IMR-90 (cell line): ENCODE data around the gene PEX5L. TPM values are rescaled to one million over a fixed set of nuclear protein-coding genes. Genes with fewer than 3 reads are reported as not detected.

ENCODE experiments used
- ATAC-seq: fragments of 200-7000 bp; cut with Tn5 transposase; 2 replicates; pipeline ENCODE4 v1.9.1; 2020; ENCODE audit warnings: low read depth, mild to moderate bottlenecking, moderate library complexity
- BruUV-seq: library from RNA; stranded (reverse); fragments of 400-500 nt; replicated peaks from 2 replicates; lab custom pipeline; 2021; lab: Mats Ljungman, UMichigan
- CTCF ChIA-PET: fragments of 300-600 bp; formaldehyde crosslinking; extraction: SDS; loops from one replicate; lab custom pipeline; 2021; ENCODE audit warnings: antibody characterized with exemption; lab: Yijun Ruan, JAX
- POLR2A ChIA-PET: fragments of 300-600 bp; sonication (Branson Sonifier 250); formaldehyde crosslinking; loops from one replicate; lab custom pipeline; 2022; ENCODE audit warnings: antibody characterized with exemption; ENCODE audit not compliant: unreplicated experiment; lab: Charles Lee
- DNase-seq: peaks from one replicate; pipeline ENCODE4 v3.0.0; 2013
- H2AFZ ChIP-seq: replicated peaks from 2 replicates; pipeline ENCODE3; 2013; ENCODE audit warnings: low read length, mild to moderate bottlenecking; ENCODE audit not compliant: poor library complexity
- H2AK5ac ChIP-seq: 2 replicates; pipeline ENCODE4 v1.6.1; 2013; ENCODE audit warnings: low read depth, low read length, inconsistent platforms
- H2AK9ac ChIP-seq: replicated peaks from 2 replicates; pipeline ENCODE3; 2013; ENCODE audit warnings: mild to moderate bottlenecking, low read depth, low read length, moderate library complexity; ENCODE audit not compliant: poor library complexity
- H2BK120ac ChIP-seq: 2 replicates; pipeline ENCODE4 v1.6.1; 2013; ENCODE audit warnings: low read depth, low read length, inconsistent platforms
- H2BK15ac ChIP-seq: 3 replicates; pipeline ENCODE4 v1.6.1; 2013; ENCODE audit warnings: low read depth, low read length, inconsistent platforms
- H2BK20ac ChIP-seq: 2 replicates; pipeline ENCODE4 v1.6.1; 2013; ENCODE audit warnings: low read depth, mild to moderate bottlenecking, inconsistent platforms, low read length, moderate library complexity
- H2BK5ac ChIP-seq: 2 replicates; pipeline ENCODE4 v1.6.1; 2013; ENCODE audit warnings: mild to moderate bottlenecking, low read depth, low read length, inconsistent platforms; ENCODE audit not compliant: poor library complexity, severe bottlenecking
- H3K14ac ChIP-seq: replicated peaks from 2 replicates; pipeline ENCODE4 v1.6.1; 2013; ENCODE audit warnings: low read depth, low read length, inconsistent platforms
- H3K18ac ChIP-seq: 2 replicates; pipeline ENCODE4 v1.6.1; 2013; ENCODE audit warnings: low read depth, low read length, control low read depth
- H3K23ac ChIP-seq: 2 replicates; pipeline ENCODE4 v1.6.1; 2013; ENCODE audit warnings: low read depth, low read length, inconsistent platforms
- H3K27ac ChIP-seq: 2 replicates; pipeline ENCODE4 v1.5.1; 2013; ENCODE audit warnings: mild to moderate bottlenecking, control low read depth, low read length; ENCODE audit not compliant: insufficient read depth
- H3K27me3 ChIP-seq: 2 replicates; pipeline ENCODE4 v1.6.1; 2013; ENCODE audit warnings: low read length; ENCODE audit not compliant: control insufficient read depth, insufficient read depth
- H3K36me3 ChIP-seq: 2 replicates; pipeline ENCODE4 v1.6.1; 2013; ENCODE audit warnings: low read length, mixed read lengths; ENCODE audit not compliant: control insufficient read depth, insufficient read depth
- H3K4ac ChIP-seq: 2 replicates; pipeline ENCODE4 v1.6.1; 2013; ENCODE audit warnings: low read depth, low read length, inconsistent platforms
- H3K4me1 ChIP-seq: 2 replicates; pipeline ENCODE4 v1.6.1; 2013; ENCODE audit warnings: low read length, mixed read lengths; ENCODE audit not compliant: control insufficient read depth, insufficient read depth
- H3K4me2 ChIP-seq: 2 replicates; pipeline ENCODE4 v1.6.1; 2013; ENCODE audit warnings: low read depth, mild to moderate bottlenecking, control low read depth, low read length, moderate library complexity
- H3K4me3 ChIP-seq: 2 replicates; pipeline ENCODE4 v1.5.1; 2013; ENCODE audit warnings: low read depth, mild to moderate bottlenecking, control low read depth, low read length, moderate library complexity; ENCODE audit not compliant: insufficient read depth
- H3K56ac ChIP-seq: 2 replicates; pipeline ENCODE4 v1.6.1; 2013; ENCODE audit warnings: low read length, inconsistent platforms; ENCODE audit not compliant: insufficient read depth; ENCODE audit errors: extremely low read depth
- H3K79me1 ChIP-seq, 2 experiments: 2 replicates each; pipeline ENCODE4 v1.6.1; 2013; ENCODE audit warnings: low read length in 2 of 2, inconsistent platforms in 1 of 2, low read depth in 1 of 2
- H3K9ac ChIP-seq: 2 replicates; pipeline ENCODE4 v1.6.1; 2013; ENCODE audit warnings: low read depth, low read length, control low read depth
- H3K9me1 ChIP-seq: 2 replicates; pipeline ENCODE4 v1.6.1; 2013; ENCODE audit warnings: low read length, inconsistent platforms; ENCODE audit not compliant: insufficient read depth
- H3K9me3 ChIP-seq: 2 replicates; pipeline ENCODE4 v1.6.1; 2013; ENCODE audit warnings: low read length; ENCODE audit not compliant: control insufficient read depth, insufficient read depth
- H4K20me1 ChIP-seq: 2 replicates; pipeline ENCODE4 v1.6.1; 2013; ENCODE audit warnings: low read length, inconsistent platforms; ENCODE audit not compliant: insufficient read depth
- H4K5ac ChIP-seq: 2 replicates; pipeline ENCODE4 v1.6.1; 2013; ENCODE audit warnings: mild to moderate bottlenecking, low read depth, low read length, control low read depth
- H4K8ac ChIP-seq, 2 experiments: 2 replicates each; pipeline ENCODE4 v1.6.1; 2013; ENCODE audit warnings: low read depth in 2 of 2, low read length in 2 of 2, control low read depth in 1 of 2, inconsistent platforms in 1 of 2
- H4K91ac ChIP-seq: 2 replicates; pipeline ENCODE4 v1.6.1; 2013; ENCODE audit warnings: low read depth, low read length, inconsistent platforms; ENCODE audit not compliant: insufficient read depth
- BHLHE40 ChIP-seq: fragments of 150-350 bp; IDR thresholded peaks from 2 replicates; pipeline ENCODE4 v1.6.1; 2016; ENCODE audit warnings: mild to moderate bottlenecking, low read depth, low read length
- CEBPB ChIP-seq: IDR thresholded peaks from 2 replicates; pipeline ENCODE4 v1.6.1; 2012; ENCODE audit warnings: low read depth, low read length, improper control_type of control experiment
- CHD1 ChIP-seq: IDR thresholded peaks from 2 replicates; pipeline ENCODE4 v1.6.1; 2012; ENCODE audit warnings: low read depth, low read length, improper control_type of control experiment
- ELK1 ChIP-seq: fragments of 150-350 bp; IDR thresholded peaks from 2 replicates; pipeline ENCODE4 v1.6.1; 2016; ENCODE audit warnings: low read depth, mild to moderate bottlenecking, low read length, moderate library complexity, borderline replicate concordance
- FOS ChIP-seq: fragments of 150-350 bp; IDR thresholded peaks from 2 replicates; pipeline ENCODE4 v1.6.1; 2016; ENCODE audit warnings: low read depth, low read length
- MAFK ChIP-seq: IDR thresholded peaks from 2 replicates; pipeline ENCODE4 v1.6.1; 2012; ENCODE audit warnings: low read depth, low read length, improper control_type of control experiment
- MAZ ChIP-seq: IDR thresholded peaks from 2 replicates; pipeline ENCODE4 v1.6.1; 2012; ENCODE audit warnings: low read depth, mild to moderate bottlenecking, low read length, improper control_type of control experiment, moderate library complexity, borderline replicate concordance
- MXI1 ChIP-seq: IDR thresholded peaks from 2 replicates; pipeline ENCODE4 v1.6.1; 2012; ENCODE audit warnings: low read depth, mild to moderate bottlenecking, low read length, moderate library complexity, borderline replicate concordance
- NFE2L2 ChIP-seq: fragments of 150-350 bp; IDR thresholded peaks from 2 replicates; pipeline ENCODE4 v1.6.1; 2016; ENCODE audit warnings: low read depth, mild to moderate bottlenecking, low read length
- POLR2A ChIP-seq: IDR thresholded peaks from 2 replicates; pipeline ENCODE4 v1.6.1; 2012; ENCODE audit warnings: mild to moderate bottlenecking, low read depth, low read length
- RAD21 ChIP-seq: IDR thresholded peaks from 2 replicates; pipeline ENCODE4 v1.6.1; 2012; ENCODE audit warnings: low read length, improper control_type of control experiment
- RCOR1 ChIP-seq: IDR thresholded peaks from 2 replicates; pipeline ENCODE4 v1.6.1; 2012; ENCODE audit warnings: mild to moderate bottlenecking, low read length, improper control_type of control experiment; ENCODE audit not compliant: insufficient replicate concordance
- RFX5 ChIP-seq: IDR thresholded peaks from 2 replicates; pipeline ENCODE4 v1.8.0; 2012; ENCODE audit warnings: low read depth, mild to moderate bottlenecking, low read length, moderate library complexity
- SMC3 ChIP-seq: fragments of 150-350 bp; IDR thresholded peaks from 2 replicates; pipeline ENCODE4 v1.6.1; 2016; ENCODE audit warnings: low read depth, mild to moderate bottlenecking, antibody characterized with exemption, low read length, moderate library complexity
- WGBS, 2 experiments: methylation state at CpG; one replicate each; pipeline versions ENCODE4 v1.1.5 to v1.1.7; 2013; ENCODE audit warnings: missing lambda C conversion rate in 2 of 2; ENCODE audit not compliant: insufficient read length in 1 of 2; ENCODE audit errors: extremely low coverage in 2 of 2; 5-methylcytosine and 5-hydroxymethylcytosine counted together
- dilution Hi-C: fragments of 300-500 bp; cut with HindIII; formaldehyde crosslinking; loops from one replicate; pipeline ENCODE4 v1.14.3; 2018; ENCODE audit warnings: low sequenced_read_pairs; ENCODE audit not compliant: unreplicated experiment
- in situ Hi-C: fragments of 300-500 bp; cut with MboI; formaldehyde crosslinking; loops from 3 replicates; pipeline ENCODE4 v1.14.3; 2019; ENCODE audit warnings: low sequenced_read_pairs, inconsistent platforms, mixed read lengths
- intact Hi-C: fragments of 100-400 bp; cut with micrococcal nuclease; formaldehyde crosslinking; loops from 2 replicates; pipeline ENCODE4 v1.10.0; 2022
- polyA plus RNA-seq, 3 experiments: library from polyadenylated mRNA; depleted of rRNA; stranded (reverse); fragments of >200 nt; gene quantifications; 2 replicates each; pipeline ENCODE4 v1.2.3, GENCODE V29; 2012; ENCODE audit warnings: low replicate concordance in 1 of 3
- total RNA-seq: library from RNA; depleted of rRNA; stranded (reverse); fragments of >200 nt; gene quantifications from 2 replicates; pipeline ENCODE4 v1.2.3, GENCODE V29; 2012
- TF ChIP-seq, protein P1 (sequence below): conservative IDR thresholded peaks from 2 replicates; pipeline ENCODE4 v1.5.1; 2012; ENCODE audit warnings: mild to moderate bottlenecking, low read depth, low read length, improper control_type of control experiment
- TF ChIP-seq, protein P2 (sequence below): fragments of 150-350 bp; IDR thresholded peaks from 2 replicates; pipeline ENCODE4 v1.6.1; 2017; ENCODE audit warnings: mild to moderate bottlenecking, antibody characterized with exemption, low read length, low read depth

The PEX5L gene
- total and polyA plus RNA-seq, 2 of the 4 experiments (the other 2 are of a cell fraction), result not detected

DNA sequence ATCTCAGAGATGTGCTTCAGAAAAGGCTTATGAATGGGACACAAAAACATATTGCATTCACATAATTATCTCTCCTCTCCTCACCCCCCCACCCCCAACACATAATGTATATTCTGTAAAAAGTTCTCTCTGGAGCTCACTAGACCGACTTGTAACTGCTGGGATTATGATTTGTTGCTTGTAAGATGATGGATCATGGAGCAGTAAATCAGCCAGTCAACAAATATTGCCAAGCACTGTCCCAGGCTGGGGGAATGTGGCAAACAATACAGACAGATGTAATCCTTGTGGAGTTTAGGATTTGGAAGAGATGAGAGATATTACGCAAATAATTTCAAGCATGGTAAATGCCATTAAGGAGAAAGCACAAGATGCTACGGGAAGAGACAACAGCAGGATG, 114.8 kb downstream of the PEX5L start:
- Histone ChIP-seq H3K9me3 (no peaks in the 10 kb centered on the region), H2AK5ac (no peak overlapping the region), H4K20me1 (no peaks in the 10 kb centered on the region), H3K4me1 (no peaks in the 10 kb centered on the region), H2BK5ac (no peak overlapping the region), H3K56ac (no peak overlapping the region), H3K4me3 (no peak overlapping the region), H3K14ac (no peak overlapping the region), H2BK120ac (no peak overlapping the region), H3K27me3 (no peaks in the 10 kb centered on the region), H3K4me2 (no peak overlapping the region), H2BK15ac (no peak overlapping the region), H4K91ac (no peak overlapping the region), H3K4ac (no peak overlapping the region), H3K18ac (no peak overlapping the region), H2AK9ac (no peak overlapping the region), H2AFZ (no peak overlapping the region), H2BK20ac (no peak overlapping the region), H4K8ac (no peak overlapping the region), H3K36me3 (no peaks in the 10 kb centered on the region), H3K27ac (no peak overlapping the region), H3K9me1 (no peaks in the 10 kb centered on the region), H3K79me1 (no peaks in the 10 kb centered on the region), H3K9ac (no peak overlapping the region), H4K5ac (no peak overlapping the region), H3K23ac (no peak overlapping the region)
- no peak for TF ChIP-seq CHD1
- no peak for TF ChIP-seq POLR2A
- TF ChIP-seq ELK1, result no peak
- no peak for TF ChIP-seq MAFK
- TF ChIP-seq, protein P1, sequence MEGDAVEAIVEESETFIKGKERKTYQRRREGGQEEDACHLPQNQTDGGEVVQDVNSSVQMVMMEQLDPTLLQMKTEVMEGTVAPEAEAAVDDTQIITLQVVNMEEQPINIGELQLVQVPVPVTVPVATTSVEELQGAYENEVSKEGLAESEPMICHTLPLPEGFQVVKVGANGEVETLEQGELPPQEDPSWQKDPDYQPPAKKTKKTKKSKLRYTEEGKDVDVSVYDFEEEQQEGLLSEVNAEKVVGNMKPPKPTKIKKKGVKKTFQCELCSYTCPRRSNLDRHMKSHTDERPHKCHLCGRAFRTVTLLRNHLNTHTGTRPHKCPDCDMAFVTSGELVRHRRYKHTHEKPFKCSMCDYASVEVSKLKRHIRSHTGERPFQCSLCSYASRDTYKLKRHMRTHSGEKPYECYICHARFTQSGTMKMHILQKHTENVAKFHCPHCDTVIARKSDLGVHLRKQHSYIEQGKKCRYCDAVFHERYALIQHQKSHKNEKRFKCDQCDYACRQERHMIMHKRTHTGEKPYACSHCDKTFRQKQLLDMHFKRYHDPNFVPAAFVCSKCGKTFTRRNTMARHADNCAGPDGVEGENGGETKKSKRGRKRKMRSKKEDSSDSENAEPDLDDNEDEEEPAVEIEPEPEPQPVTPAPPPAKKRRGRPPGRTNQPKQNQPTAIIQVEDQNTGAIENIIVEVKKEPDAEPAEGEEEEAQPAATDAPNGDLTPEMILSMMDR, result no peak
- no peak for TF ChIP-seq BHLHE40
- TF ChIP-seq SMC3, result no peak
- TF ChIP-seq MXI1, result no peak
- no peak for TF ChIP-seq MAZ
- TF ChIP-seq FOS, result no peak
- TF ChIP-seq, protein P2, sequence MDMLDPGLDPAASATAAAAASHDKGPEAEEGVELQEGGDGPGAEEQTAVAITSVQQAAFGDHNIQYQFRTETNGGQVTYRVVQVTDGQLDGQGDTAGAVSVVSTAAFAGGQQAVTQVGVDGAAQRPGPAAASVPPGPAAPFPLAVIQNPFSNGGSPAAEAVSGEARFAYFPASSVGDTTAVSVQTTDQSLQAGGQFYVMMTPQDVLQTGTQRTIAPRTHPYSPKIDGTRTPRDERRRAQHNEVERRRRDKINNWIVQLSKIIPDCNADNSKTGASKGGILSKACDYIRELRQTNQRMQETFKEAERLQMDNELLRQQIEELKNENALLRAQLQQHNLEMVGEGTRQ, result no peak
- TF ChIP-seq NFE2L2, result no peak
- no peak for TF ChIP-seq RFX5
- TF ChIP-seq RCOR1, result no peak
- TF ChIP-seq CEBPB, result no peak
- no peak for TF ChIP-seq RAD21
- no peak for DNase-seq
- WGBS, 2 experiments, result no CpG with 5 or more reads among the region's 3 CpGs
- ATAC-seq, result no peak
- no TSS peak for BruUV-seq
- intact Hi-C loops (no loop called here), dilution Hi-C loops (no loop called here), in situ Hi-C loops (no loop called here)
- POLR2A ChIA-PET, result no interaction called here
- CTCF ChIA-PET, result interaction anchor here (0.6 to 0.7 kb wide), 2 partner anchors 58 to 111 kb away, joined by 3 to 4 read pairs; no protein-coding TSS in a partner anchor
